Measurements from ENCODE around the gene FAM228A. TPM values are rescaled to one million over a fixed set of nuclear protein-coding genes. Genes with fewer than 3 reads are reported as not detected.

The FAM228A gene
- total RNA-seq, 1 donor from 2014 or later, result 0.64 TPM

GRCh38 chr2:24231461-24231881 is 56.6 kb downstream of the FAM228A start:
- Histone ChIP-seq H3K9me3 (no peaks in the 10 kb centered on the region), H3K36me3 (peaks cover 14% of the 10 kb centered on the region), H3K27me3 (no peaks in the 10 kb centered on the region), H3K4me1 (no peaks in the 10 kb centered on the region), H3K4me3 (no peak overlapping the region), H3K27ac (no peak overlapping the region)
- TF ChIP-seq CTCF (IDR thresholded peaks at IDR 0.05), result no peak
- no peak for ATAC-seq
- intact Hi-C loops (cut with DNase I), result no loop called here
- no peak for DNase-seq

GRCh38 chr2:24233321-24233720 is 58.5 kb downstream of the FAM228A start:
- H3K9me3 ChIP-seq, result no peaks in the 10 kb centered on the region
- ATAC-seq (no peak), DNase-seq (no peak)
- no peaks in the 10 kb centered on the region for H3K4me1 ChIP-seq
- TF ChIP-seq CTCF (IDR thresholded peaks at IDR 0.05), result no peak
- intact Hi-C loops (cut with DNase I), result no loop called here
- H3K4me3 ChIP-seq, result no peak overlapping the region
- H3K27me3 ChIP-seq, result no peaks in the 10 kb centered on the region
- H3K27ac ChIP-seq, result no peak overlapping the region
- H3K36me3 ChIP-seq, result peaks cover 13% of the 10 kb centered on the region

GRCh38 chr2:24237313-24237712 is 62.5 kb downstream of the FAM228A start:
- no peak for ATAC-seq
- H3K4me1 ChIP-seq, result no peaks in the 10 kb centered on the region
- no peaks in the 10 kb centered on the region for H3K27me3 ChIP-seq
- H3K27ac ChIP-seq, result no peak overlapping the region
- DNase-seq, result no peak
- H3K4me3 ChIP-seq, result no peak overlapping the region
- H3K9me3 ChIP-seq, result no peaks in the 10 kb centered on the region
- no peak for TF ChIP-seq CTCF (IDR thresholded peaks at IDR 0.05)
- intact Hi-C loops (cut with DNase I), result no loop called here
- H3K36me3 ChIP-seq, result peaks cover 34% of the 10 kb centered on the region

GRCh38 chr2:24238158-24238557 is 63.3 kb downstream of the FAM228A start:
- Histone ChIP-seq H3K4me3 (no peak overlapping the region), H3K36me3 (peaks cover 34% of the 10 kb centered on the region), H3K4me1 (no peaks in the 10 kb centered on the region), H3K9me3 (no peaks in the 10 kb centered on the region), H3K27ac (no peak overlapping the region), H3K27me3 (no peaks in the 10 kb centered on the region)
- DNase-seq (no peak), ATAC-seq (no peak)
- intact Hi-C loops (cut with DNase I), result no loop called here
- TF ChIP-seq CTCF (IDR thresholded peaks at IDR 0.05), result no peak

- ATAC-seq (no peak), DNase-seq (no peak)
- intact Hi-C loops (cut with DNase I), result no loop called here
- Histone ChIP-seq H3K4me3 (no peak overlapping the region), H3K9me3 (no peaks in the 10 kb centered on the region), H3K27ac (no peak overlapping the region), H3K36me3 (peaks cover 34% of the 10 kb centered on the region), H3K4me1 (no peaks in the 10 kb centered on the region), H3K27me3 (no peaks in the 10 kb centered on the region)
- TF ChIP-seq CTCF (IDR thresholded peaks at IDR 0.05), result no peak
Measured at GRCh38 chr2:24239553-24239952, 64.7 kb downstream of the FAM228A start.

Other genes with a start within 250 kb of the FAM228A start
- gene ATAD2B, start 247.9 kb upstream of the FAM228A start, total RNA-seq, result 24.0 TPM
- 12.7 TPM for gene UBXN2A, start 234.6 kb upstream of the FAM228A start, total RNA-seq
- gene MFSD2B, start 165.0 kb upstream of the FAM228A start, total RNA-seq, result 0.35 TPM
- gene WDCP, start 127.7 kb upstream of the FAM228A start, total RNA-seq, result 9.3 TPM
- 13.2 TPM for gene FKBP1B, start 125.3 kb upstream of the FAM228A start, total RNA-seq
- gene SF3B6, start 98.7 kb upstream of the FAM228A start, total RNA-seq, result 55.2 TPM
- gene TP53I3, start 90.2 kb upstream of the FAM228A start, total RNA-seq, result 44.3 TPM
- gene PFN4, start 51.7 kb upstream of the FAM228A start, total RNA-seq, result 1.5 TPM
- 28.4 TPM for gene FAM228B, start 51.6 kb upstream of the FAM228A start, total RNA-seq
- gene ITSN2, start 185.5 kb downstream of the FAM228A start, total RNA-seq, result 104 TPM

All from upper lobe of right lung (tissue), 1 donor.